Type B pancreatic cell (in vitro differentiated cells): ENCODE results near the gene ARFGAP1. TPM values are rescaled to one million over a fixed set of nuclear protein-coding genes. Genes with fewer than 3 reads are reported as not detected.

Source experiments
- DNase-seq: peaks from one replicate; pipeline ENCODE4 v3.0.0; 2021; ENCODE audit warnings: mixed read lengths; ENCODE audit not compliant: unreplicated experiment; ENCODE audit errors: extremely low spot score
- H3K27ac Mint-ChIP-seq: 2 replicates; pipeline ENCODE4 v1.8.0; 2021; ENCODE audit warnings: mild to moderate bottlenecking, mixed read lengths
- H3K27me3 Mint-ChIP-seq: 2 replicates; pipeline ENCODE4 v1.8.0; 2021; ENCODE audit warnings: mixed read lengths
- H3K36me3 Mint-ChIP-seq: 2 replicates; pipeline ENCODE4 v1.8.0; 2021; ENCODE audit warnings: mixed read lengths
- H3K4me1 Mint-ChIP-seq: one replicate; pipeline ENCODE4 v1.8.0; 2021; ENCODE audit warnings: mixed read lengths; ENCODE audit not compliant: unreplicated experiment
- H3K4me3 Mint-ChIP-seq: 2 replicates; pipeline ENCODE4 v1.8.0; 2021; ENCODE audit warnings: mild to moderate bottlenecking, mixed read lengths
- H3K9me3 Mint-ChIP-seq: 2 replicates; pipeline ENCODE4 v1.8.0; 2021; ENCODE audit warnings: mixed read lengths
- CTCF ChIP-seq: fragments of 200-600 bp; sonication (generic); conservative IDR thresholded peaks from 2 replicates; pipeline ENCODE4 v1.5.0; 2021; ENCODE audit warnings: antibody characterized with exemption, mild to moderate bottlenecking
- total RNA-seq: library from RNA; stranded (reverse); gene quantifications from 2 replicates; pipeline ENCODE4 v1.2.1, GENCODE V29; 2021; ENCODE audit warnings: low replicate concordance

The ARFGAP1 gene
- total RNA-seq, 1 donor from 2014 or later = 132 TPM

- H3K36me3 Mint-ChIP-seq = no peaks in the 10 kb centered on the region
- H3K27ac Mint-ChIP-seq = no peak overlapping the region
- no peak for DNase-seq
- no peak overlapping the region for H3K4me3 Mint-ChIP-seq
- H3K4me1 Mint-ChIP-seq = no peaks in the 10 kb centered on the region
- H3K27me3 Mint-ChIP-seq = no peaks in the 10 kb centered on the region
- TF ChIP-seq CTCF = no peak
- H3K9me3 Mint-ChIP-seq = no peaks in the 10 kb centered on the region
These were observed 40.9 kb downstream of the ARFGAP1 start for GRCh38 chr20:63313349-63314014.

GRCh38 chr20:63314015-63314471 is 41.4 kb downstream of the ARFGAP1 start:
- H3K9me3 Mint-ChIP-seq = no peaks in the 10 kb centered on the region
- H3K4me3 Mint-ChIP-seq = no peak overlapping the region
- H3K27ac Mint-ChIP-seq = no peak overlapping the region
- TF ChIP-seq CTCF = no peak
- H3K4me1 Mint-ChIP-seq = no peaks in the 10 kb centered on the region
- no peaks in the 10 kb centered on the region for H3K27me3 Mint-ChIP-seq
- no peak for DNase-seq
- H3K36me3 Mint-ChIP-seq = no peaks in the 10 kb centered on the region

- Mint-ChIP-seq H3K36me3 (no peaks in the 10 kb centered on the region), H3K27me3 (no peaks in the 10 kb centered on the region), H3K4me1 (no peaks in the 10 kb centered on the region), H3K4me3 (no peak overlapping the region), H3K9me3 (no peaks in the 10 kb centered on the region), H3K27ac (no peak overlapping the region)
- no peak for TF ChIP-seq CTCF
- no peak for DNase-seq
These were observed 42.1 kb downstream of the ARFGAP1 start for GRCh38 chr20:63314566-63315239.

GRCh38 chr20:63315240-63315689 is 42.7 kb downstream of the ARFGAP1 start:
- Mint-ChIP-seq H3K36me3 (no peaks in the 10 kb centered on the region), H3K4me1 (no peaks in the 10 kb centered on the region), H3K27me3 (no peaks in the 10 kb centered on the region), H3K4me3 (no peak overlapping the region), H3K9me3 (no peaks in the 10 kb centered on the region), H3K27ac (no peak overlapping the region)
- DNase-seq = no peak
- no peak for TF ChIP-seq CTCF

GRCh38 chr20:63315731-63316491 is 43.3 kb downstream of the ARFGAP1 start:
- DNase-seq = no peak
- no peaks in the 10 kb centered on the region for H3K9me3 Mint-ChIP-seq
- H3K27me3 Mint-ChIP-seq = no peaks in the 10 kb centered on the region
- TF ChIP-seq CTCF = no peak
- no peak overlapping the region for H3K4me3 Mint-ChIP-seq
- H3K36me3 Mint-ChIP-seq = no peaks in the 10 kb centered on the region
- H3K4me1 Mint-ChIP-seq = no peaks in the 10 kb centered on the region
- H3K27ac Mint-ChIP-seq = no peak overlapping the region
